Stimulated activated CD8-positive, alpha-beta memory T cell treated with anti-CD3 and anti-CD28 coated beads, Interleukin-12 subunit alpha, Interleukin-12 subunit beta, amount 100 ng/mL, for 24 hours (primary cell): ENCODE results near the gene SPATA3.

Source experiments
- DNase-seq: peaks from one replicate; pipeline ENCODE4 v3.0.0-alpha.2; 2020; ENCODE audit errors: extremely low read depth

SPATA3 gene

DNA sequence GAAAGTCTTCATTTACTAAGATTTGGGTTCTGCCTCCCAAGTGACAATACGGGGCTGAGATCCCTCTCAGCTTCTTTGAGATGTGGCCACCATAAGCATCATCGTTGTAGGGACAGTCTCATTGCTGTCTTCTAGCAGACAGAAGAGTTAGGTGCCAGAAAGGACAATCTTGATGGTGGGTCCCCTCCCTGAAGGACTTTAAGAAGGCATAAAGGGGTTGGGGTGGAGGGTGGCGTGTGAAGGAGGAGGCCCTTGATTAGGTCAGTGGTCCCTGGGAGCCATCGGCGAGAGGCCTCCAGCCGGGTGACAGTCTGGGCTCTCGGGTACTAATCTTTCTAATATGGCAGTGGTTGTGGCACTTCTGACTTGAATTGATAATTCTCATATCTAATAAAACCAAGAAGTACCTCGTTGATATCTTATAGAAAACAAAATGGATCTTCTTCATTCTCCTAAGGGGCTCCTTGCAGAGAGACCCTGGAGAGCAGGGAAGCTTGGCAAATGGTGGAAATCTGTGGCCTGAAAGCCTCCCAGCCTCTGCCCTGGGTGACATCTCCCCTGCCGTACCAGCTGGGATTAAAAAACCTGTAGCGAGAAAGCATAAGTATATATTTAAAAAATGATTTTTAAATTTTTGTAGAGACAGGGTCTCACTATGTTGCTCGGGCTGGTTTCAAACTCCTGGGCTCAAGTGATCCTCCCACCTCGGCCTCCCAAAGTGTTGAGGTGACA lies 53.5 kb downstream of the SPATA3 start:
- no peak for DNase-seq

DNA sequence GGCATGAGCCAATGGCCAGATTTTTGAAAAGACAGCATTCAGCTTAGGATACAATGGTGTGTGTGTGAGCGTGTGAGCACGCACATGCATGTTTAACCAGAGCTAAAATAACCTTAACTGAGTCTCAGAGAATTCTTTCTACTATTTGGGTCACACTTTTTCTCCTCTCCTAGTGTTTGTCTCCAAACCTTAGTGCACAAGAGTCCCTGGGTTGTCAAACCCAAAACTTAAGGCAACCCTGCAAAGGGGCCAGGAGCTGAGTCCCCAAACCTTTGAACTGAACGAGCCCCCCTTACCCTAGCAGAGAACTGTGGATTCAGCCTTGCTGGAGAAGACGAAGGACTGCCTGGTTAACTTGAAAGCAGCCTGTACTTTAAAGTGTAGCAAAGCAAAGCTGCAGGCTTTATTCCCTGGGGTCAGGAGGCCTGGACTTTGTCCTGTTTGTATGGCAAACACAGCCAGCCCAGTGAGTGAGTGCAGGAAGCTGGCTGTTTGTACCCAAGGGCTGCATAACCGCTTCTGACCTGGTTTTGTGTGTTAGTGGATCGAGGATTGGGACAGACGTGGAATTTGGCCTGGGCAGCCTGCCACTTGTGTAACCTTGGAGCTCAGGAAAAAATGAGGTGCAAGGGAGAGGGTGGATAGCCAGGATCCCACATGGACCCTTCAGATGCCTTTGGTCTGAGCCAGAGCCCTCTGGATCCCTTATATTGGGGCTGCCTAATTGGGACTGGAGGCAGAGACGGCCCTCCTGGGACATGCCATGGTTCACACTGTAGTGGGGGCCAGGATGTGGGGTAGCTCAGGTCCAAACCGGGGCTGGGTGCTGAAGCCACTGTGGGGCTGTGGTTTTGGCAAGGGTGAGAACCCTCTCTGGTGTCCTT lies 54.3 kb downstream of the SPATA3 start:
- no peak for DNase-seq

DNA sequence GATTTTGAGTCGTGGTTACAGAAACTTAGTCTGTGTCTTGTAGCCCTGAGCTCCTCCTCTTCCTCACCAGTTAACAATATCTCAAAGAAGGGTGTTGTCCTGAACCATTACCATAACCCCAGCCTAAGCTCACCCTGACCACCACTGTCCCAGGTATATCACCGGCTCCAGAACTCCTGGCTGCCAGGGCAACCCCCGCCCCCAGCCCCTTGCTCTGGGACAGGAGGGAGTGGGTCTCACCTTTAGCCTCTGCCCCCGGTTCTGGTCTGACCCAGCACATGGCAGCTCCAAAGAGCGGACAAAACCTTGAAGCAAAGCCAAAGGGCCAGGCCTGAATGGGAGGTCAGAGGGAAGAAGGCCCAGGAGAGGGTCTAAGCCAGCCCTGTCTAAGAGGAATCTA lies 55.2 kb downstream of the SPATA3 start:
- no peak for DNase-seq

DNA sequence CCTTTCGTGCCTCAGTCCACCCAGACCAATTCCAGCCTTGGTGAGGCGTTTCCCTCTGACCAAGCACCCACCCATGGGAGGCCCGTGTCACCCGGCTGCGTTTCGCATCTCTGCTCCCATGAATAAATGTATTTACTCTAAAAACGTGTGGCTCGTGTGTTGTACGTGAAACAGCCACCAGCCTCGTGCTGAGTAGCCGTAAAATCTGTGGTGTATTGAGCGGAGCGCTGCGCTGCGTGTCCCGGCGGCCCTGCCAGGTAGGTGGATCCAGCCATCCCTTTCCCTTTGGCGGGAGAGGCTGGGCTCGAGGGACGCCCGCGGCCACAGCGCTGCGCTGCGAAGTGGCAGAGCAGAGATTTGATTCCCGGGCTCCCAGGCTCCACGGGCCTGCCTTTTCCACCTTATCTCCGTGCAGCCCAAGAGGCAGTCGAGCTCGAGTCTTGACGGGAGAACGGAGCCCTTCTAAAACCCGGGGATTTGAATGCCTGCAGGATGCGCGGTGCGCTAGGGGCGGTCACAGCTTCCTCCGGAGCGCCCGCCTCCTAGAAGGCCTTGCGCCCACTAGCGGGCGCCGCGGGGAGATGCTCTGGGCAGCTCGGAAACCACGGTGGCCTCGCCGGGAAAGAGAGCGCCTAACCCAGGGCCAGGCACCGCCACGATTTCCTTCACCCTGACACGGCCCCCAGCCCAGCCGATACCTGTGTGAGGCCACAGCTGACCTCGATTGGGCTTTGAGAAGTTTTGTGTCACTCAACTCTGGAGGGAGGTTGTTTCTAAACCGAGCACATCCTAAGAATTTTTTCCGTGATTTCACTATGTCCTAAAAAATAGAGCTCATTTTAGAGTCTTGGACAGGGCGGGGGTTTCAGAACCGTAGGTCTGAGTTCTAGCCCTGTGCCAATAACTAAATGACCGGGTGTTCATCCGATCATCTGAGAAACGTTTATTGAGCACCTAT lies 56.9 kb downstream of the SPATA3 start:
- peak; percentile 56 for DNase-seq

DNA sequence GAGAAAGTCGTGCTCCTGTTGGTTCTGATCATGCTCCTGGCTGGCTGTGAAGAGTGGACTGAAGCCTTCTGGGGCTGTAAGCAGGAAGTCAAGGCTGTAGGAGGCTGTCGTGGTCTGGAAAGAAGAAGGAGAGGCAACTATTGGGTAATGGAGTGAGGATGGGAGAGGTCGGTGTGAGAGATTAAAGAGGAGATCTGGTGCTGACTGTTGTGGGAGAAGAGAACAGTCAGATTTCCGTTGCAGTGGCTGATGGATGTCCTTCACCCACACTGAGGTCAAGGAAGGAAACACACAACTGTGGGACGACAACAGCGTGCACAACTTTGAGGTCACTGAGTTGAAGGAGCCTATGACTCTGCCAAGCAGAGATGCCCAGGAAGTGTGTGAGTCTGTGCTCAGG lies 57.9 kb downstream of the SPATA3 start:
- DNase-seq: no peak

DNA sequence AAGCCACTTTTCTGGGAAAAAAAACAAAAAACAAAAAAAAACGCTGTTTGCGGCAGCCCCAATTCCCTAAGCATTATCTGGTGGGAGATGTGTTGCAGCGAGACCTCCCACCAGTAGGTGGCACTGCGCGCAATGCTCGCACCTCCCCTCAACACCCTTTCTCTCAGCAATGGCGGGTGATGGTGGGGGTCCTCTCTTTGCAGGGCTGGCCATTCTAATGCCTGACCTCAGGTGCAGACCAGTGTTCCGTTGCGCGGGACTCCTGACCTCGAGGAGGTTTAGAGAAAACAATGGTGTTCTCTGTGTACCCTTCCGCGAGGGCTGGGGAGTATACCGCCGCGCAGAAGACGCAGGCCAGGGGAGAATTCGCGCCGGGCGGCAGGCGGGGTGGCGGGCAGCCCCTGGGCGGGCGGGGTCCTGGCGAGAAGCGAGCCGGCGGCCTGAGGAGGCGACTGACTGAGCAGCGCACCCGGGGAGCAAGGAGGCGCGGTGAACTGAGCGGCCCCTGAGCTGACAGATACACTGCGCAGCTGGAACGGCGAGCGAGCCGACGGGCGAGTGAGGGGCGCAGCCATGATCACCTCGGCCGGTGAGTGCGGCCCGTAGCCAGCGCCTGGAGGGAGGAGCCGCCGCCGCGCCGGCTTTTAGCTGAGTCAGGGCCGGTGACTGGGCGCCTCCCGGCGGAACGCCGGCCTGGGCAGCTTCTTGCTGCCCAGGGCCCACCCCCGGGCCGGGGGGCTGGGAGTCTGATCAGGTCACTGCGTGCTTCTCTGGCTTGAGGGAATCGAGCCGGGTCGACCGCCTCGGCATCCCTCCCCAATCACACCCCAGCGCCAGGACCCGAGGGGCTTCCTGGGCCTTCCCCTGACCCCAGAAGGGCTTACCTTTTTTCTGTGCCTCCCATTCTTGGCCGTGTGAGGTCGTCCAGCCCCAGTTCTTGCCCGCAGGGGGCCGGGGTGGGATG lies 60.8 kb downstream of the SPATA3 start, which contains the start of gene PSMD1:
Gene PSMD1, plus strand, starts transcription at position 415 of the 964 bp plus-strand sequence. Its CDS starts 159 bp downstream, at position 574.
- DNase-seq: peak; percentile 74

DNA sequence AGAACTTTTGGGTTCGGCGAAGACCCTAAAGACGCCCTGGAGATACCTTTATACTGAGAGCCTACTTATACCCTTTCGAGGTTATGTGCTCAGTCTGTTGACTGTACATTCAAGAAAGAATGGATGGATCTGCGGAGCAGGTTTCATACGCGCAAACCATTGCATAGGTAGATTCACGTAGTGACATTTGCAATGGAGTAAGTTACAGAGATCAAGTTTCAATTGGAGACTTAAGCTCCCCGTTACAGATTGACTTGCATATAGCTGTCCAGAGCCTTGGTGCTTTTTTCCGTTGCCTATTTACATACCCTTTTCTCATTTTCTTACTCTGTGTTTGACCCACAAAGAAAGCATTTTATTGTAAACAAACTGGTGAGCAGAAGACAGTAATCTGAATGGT lies 61.7 kb downstream of the SPATA3 start:
- no peak for DNase-seq
